Raji (cell line): ENCODE data around the gene KRTAP5-3.

ENCODE experiments used
- POLR2A ChIP-seq: IDR thresholded peaks from 2 replicates; pipeline ENCODE4 v1.6.1; 2011; ENCODE audit warnings: low read depth, low read length, control low read depth; ENCODE audit not compliant: insufficient read depth

The KRTAP5-3 gene

DNA sequence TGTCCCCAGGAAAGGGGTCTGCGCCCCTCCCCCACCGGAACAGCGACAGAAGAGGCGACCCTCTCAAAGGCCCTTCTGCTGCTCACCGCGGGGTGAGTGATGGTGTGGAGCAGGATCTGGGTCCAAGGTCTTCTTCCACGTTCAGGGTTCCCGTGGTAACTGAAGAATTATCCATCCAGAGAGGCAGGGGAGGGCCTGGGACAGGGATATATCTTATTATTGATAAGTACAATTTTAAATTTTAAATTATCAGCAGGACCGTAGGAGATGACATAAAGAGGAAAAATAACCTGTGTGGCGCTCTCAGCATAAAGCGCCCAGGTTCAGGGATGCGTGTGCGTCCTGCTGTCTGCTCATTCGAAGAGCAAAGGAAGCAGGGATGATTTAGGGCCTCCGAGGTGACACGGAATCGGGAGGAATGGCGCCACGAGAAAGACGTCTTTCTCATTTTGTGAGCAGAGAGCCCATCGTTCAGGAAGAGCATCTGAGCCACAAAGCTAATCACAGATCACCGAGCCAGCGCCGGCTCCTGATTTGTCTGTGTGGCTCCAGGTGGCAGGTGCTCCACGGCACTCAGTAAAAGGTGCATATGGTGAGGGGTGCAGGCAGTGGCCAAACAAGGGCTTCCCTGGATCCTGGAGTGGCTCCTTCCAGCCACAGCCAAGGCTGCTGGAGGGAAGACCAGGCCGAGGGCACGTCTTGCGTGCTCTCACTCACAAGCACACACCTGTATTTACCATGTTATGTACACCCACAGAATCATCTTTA lies 40.6 kb upstream of the KRTAP5-3 start:
- TF ChIP-seq POLR2A = no peak

DNA sequence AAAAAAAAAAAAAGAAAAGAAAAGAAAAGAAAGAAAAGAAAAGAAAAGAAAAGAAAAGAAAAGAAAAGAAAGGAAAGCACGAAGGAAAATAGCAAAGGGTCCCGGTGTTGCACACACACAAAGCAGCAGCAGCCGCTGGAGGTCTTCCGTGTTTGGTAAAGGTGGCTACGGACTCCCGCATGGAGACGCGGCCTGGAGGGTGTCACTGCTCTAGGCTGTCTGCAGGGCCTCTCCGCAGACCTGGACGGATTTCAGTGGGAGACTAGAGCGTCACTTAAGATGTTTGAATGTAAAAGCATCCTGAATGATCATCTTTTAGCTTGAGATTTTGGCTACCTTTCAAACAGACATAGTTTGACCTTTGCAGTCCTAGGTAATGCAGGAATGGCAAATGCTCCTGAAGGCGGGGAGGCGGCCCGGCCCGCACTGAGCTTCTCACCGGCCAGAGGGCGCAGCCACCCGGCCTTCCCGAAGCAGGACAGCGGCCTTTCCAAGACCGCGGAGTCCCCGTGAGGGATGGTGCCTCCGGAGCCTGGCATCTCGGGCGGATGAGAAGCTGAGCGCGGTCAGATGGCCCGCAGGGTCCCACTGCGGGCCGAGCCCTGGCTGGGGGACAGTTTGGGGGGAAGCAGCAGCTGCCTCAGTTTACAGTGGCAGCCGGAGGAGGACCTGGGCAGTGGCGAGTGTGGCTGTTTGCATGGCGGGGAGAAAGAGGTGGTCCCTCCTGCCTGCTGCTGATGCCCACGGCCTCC lies 39.8 kb upstream of the KRTAP5-3 start:
- TF ChIP-seq POLR2A = no peak

DNA sequence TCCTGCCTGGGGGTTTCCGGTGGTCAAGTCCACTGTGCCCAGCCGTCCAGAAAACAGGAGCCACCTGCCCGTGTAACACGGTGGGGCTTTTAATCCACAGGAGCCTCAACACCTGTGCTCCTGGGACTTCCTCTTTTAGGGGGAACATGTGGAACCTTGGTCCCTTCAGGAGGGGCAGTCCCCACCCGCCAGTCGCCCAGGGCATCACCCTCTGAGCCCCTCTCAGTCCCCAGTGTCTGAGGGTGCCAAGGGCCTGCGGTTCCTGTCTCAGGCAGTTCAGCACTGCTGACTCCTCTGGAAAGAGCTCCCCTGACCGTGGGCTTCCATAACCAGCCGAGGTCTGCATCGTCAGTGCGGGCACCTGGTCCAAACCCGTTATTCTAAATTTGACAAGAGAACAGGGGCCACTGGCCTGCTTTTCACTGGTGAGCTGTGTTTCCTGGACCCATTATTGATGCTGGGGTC lies 37.1 kb upstream of the KRTAP5-3 start:
- TF ChIP-seq POLR2A = no peak

DNA sequence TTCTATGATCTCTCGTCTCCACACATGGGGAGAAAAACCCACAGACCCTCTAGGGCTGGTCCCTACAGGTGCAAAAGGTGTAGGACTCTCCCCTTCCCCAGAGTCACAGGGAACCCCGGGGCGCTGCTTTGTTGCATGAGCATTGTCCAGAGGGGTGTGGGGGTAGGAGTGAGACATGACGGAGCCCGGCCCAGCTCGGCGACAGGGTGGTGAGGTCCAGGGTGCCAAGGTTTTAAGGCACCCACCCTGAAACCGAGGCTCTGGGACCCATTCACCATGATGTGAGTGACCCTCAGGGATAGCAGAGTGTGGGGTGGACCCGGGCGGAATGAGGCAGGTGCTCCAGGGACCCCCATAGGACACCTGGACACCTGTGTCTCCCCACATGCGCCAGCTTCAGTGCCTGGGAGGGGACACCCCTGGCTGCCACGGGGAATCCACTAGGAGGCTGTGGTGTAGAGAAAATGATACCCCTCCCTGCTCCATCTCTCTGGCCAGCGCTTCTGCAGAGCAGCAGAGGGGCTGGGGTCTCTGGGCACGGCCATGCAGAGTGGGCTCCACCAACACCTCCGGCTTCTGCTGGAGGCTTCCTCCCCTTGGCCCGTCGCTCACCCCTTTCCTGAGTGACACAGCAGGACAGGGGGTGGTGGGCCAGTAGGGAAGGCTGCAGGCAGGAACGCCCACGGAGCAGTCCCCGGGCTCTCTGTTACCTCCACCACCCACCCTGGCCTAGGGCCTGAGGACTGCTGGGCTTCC lies 36.5 kb upstream of the KRTAP5-3 start:
- TF ChIP-seq POLR2A = no peak

DNA sequence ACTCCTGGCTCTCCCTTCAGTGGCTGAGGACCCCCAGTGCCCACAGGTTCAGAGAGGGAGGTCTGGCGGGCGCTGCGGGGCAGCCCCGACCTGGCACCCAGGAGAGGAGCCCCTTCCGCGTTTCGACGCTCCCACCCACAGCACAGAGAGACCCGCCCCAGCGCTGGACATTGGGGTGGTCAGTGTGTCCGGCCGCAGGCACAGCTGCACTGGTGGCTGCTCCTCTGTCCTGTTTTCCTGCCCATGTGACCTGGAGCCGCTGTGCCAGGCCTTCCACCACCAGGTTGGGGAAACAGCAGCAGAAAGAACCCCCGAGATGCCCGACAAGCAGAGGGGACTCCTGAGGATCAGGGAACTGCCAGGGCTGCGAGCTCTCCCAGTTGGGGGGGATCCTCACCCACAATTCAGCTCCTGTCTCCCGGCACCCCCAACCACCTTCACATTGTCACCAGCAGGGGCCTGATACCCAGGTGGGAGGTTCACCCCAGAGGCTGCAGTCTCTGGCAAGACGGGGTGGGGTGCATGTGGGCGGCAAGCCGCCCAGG lies 35.0 kb upstream of the KRTAP5-3 start:
- no peak for TF ChIP-seq POLR2A

DNA sequence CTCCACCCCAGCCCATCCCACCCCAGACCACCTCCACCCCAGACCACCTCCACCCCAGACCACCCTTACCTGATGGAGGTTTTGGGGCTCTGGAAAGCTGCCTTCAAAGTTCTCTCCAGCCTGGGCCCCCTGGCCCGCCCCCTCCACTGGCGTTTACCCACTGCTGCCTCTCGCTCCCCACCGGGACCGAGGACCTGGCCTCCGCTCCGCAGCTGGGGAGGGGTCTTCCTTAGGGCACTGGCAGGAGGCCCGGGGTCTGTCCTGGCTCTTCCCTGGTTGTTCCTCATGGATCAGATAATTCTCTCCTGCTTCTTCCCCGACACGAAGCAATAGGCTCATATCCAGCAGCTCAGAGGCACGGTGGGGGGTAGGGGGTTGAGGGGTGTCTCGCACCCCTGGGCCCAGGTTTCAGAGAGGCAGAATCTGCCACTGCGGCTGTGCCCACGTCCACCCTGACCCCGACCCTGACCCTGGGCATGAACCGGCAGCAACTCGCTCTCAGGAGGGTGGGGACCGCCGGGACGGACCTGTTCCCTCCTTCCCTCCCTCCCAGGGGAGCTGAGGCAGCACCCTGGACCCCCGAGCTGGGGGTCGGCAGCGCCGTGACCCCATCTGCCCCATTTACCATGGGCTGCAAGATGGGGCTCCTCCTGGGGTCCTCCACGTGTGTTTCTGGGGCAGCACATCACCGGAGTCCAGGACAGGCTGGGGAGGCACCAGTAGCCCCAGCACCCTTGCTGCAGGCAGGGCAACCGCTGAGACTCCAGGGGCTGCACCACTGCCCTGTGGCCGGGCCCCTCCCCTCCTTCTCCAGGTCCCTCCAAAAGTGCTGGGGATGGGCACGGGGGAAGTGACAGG lies 34.3 kb upstream of the KRTAP5-3 start:
- TF ChIP-seq POLR2A = no peak

DNA sequence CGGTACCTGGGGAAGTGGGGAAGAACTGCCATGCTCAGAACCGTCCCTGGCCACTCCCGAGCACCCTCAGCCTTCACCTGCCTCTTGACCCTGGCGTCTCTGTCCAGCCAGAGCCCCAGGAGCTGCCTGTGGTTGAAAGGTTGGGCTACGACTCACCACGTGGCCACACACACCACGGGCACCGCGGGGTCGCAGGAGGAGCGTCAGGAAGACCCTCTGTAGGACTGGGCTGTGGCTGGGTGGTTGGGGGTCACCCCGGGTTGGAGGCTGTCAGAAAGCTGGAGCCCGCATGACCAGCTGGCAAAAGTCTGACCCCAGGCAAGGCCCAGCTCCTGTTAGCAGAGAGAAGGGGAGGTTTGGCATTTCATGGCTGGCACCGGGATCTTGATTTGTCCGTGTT lies 32.8 kb upstream of the KRTAP5-3 start:
- no peak for TF ChIP-seq POLR2A

DNA sequence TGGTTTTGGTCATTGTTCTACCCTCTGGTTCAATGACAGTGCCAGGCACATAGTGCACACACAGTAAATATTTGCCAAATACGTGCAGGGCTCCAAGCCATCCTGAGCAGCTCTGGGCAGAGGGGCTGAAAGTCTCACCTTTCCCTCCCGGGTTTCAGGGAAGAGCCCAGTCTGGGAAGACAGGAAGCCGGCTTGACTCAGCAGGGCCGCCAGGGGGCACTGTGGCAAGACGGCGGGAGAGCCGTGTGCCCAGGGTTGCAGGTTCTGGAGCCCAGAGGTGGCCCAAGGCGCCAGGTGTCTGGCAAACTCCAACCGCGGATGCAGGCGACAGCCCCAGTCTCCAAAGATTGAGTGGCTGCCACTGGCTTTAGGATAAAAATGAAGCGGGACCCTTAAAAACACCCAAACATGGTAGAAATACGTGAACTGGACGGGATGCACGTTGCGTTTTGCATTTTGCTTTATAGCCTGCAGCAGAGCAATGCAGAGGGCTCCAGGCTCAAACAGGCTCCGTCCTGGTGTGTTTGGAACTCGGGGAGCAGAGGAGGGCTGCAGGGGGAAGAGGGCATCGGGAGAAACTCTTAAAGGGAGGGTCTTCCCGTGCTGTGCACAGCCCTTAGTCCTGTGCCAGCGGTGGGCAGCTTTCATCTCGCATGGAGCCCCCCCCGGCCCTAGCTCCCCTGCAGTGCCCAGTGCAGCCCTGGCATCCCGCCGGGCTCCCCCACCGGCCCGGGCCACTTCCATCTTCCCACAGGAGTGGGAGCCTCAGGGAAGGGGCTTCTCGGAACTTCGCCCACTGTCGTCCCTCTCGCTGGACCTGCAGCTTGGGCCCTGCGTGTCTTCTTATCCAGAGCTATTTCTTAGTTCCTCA lies 32.0 kb upstream of the KRTAP5-3 start:
- TF ChIP-seq POLR2A = no peak

DNA sequence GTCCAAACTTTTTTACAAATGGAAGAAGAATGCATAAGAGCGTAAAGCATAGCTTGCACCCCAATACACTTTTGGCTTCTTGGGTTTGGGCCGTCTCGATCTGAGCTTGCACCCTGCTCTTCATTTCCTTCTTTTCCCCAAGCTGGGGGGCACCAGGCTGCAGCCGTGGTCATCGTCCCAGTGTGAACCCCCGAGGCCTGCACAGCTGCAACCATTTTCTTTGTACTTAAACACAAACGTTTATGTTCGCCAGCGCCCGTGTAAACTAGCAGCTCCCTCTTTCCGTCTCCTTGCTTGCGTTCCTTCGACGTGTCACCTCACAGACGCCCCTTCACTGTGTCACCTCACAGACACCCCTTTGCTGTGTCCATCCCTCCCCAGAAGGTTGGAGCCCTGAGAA lies 31.4 kb upstream of the KRTAP5-3 start:
- TF ChIP-seq POLR2A = no peak

DNA sequence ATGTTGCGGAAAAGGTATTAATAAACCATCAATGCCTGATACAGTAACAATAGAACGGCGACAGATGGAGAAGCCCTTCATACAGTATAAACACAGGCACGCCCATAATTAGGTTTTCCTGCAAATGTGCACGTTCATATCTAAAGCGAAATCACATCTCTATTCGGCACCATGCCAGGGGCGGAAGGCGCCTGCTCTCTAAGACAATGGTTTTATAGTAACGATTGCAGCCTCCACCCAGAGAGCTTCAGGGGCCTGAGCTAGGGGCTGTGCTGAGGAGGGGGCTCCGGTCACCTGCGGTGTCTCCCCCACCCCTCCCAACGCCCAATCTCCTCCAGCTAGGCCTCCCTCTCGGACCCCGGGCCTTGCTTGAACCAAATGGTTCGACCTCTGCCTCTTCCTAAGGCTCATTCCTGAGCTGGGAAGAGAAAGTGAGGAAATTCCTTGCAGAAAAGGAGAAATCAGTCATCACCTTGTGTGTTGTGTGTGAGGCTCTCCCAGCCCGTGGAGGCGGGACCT lies 30.9 kb upstream of the KRTAP5-3 start:
- no peak for TF ChIP-seq POLR2A

DNA sequence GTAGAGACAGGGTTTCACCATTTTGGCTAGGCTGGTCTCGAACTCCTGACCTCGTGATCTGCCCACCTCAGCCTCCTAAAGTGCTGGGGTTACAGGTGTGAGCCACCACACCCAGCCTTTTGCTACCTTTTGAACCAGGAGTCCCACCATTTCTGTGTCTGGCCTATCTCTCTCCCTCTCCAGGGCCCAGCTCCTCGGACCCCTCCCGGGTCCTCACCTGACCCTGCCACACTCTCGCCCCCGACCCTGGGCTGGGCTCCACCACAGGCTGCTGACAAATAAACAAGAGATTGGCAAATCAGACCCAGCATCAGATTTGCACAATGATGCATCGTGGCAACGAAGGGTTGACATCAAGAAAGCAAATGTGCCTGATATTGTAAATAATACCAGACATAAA lies 30.1 kb upstream of the KRTAP5-3 start:
- no peak for TF ChIP-seq POLR2A

DNA sequence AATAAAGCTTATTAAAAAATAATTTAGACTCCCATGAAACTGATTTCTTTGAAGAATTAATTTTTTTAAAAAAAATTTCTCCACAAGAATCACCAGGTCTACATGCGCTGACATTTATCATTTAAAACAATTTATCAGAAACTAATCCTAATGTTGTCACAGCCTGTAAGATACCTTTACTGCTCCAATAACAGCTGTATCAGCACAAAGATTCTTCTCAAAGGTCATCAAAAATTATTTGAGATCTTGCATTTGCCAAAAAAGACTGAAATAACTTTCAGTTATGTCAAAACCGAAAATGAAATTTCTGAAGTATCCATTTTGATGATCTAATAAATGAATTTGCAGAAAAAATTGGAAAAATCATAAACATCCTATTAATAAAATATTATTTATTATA lies 29.4 kb upstream of the KRTAP5-3 start:
- no peak for TF ChIP-seq POLR2A

DNA sequence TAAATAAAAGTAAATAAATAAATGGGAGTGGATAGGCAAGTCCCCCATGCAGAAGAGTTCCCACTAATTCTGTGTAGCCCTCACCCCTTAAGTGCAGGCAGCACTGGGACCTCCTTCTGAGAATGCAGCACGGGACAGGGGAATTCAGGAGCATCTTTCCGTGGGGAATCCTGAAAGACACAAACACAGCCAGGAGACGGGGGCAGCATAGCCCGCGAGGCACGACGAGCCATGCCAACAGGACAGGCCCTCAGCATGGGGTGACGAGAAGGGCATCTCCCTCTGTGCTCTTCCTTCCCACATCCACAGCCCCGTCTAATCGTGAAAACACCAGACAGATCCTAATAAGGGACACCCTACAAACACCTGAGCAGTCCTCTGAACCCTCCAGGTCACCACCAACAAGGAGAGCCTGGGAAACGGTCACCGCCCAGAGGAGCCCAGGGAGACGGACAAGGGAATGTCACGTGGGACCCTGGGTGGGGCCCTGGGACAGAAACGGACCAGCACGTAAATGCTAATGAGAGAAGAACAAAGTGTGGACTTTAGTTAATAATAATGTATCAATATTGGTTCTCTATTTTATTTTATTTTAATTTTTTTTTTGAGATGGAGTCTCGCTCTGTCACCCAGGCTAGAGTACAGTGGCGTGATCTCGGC lies 28.2 kb upstream of the KRTAP5-3 start:
- TF ChIP-seq POLR2A = no peak
